Trophoblast cell (in vitro differentiated cells and primary cell): ENCODE results near the gene VAV1.

Experiments
- DNase-seq, 2 donors: peaks; one replicate each; pipeline ENCODE4 v3.0.0-alpha.2; 2016
- H2AFZ ChIP-seq: 2 replicates; pipeline ENCODE4 v1.6.1; 2013; ENCODE audit warnings: low read length, moderate library complexity, mild to moderate bottlenecking; ENCODE audit not compliant: insufficient read depth, poor library complexity
- H2AK5ac ChIP-seq: 2 replicates; pipeline ENCODE4 v1.6.1; 2013; ENCODE audit warnings: mild to moderate bottlenecking, low read length
- H2BK120ac ChIP-seq: 2 replicates; pipeline ENCODE4 v1.6.1; 2013; ENCODE audit warnings: low read length, mild to moderate bottlenecking, moderate library complexity; ENCODE audit not compliant: insufficient read depth, poor library complexity
- H2BK12ac ChIP-seq: 2 replicates; pipeline ENCODE4 v1.6.1; 2013; ENCODE audit warnings: mild to moderate bottlenecking, low read length, moderate library complexity
- H2BK5ac ChIP-seq: 2 replicates; pipeline ENCODE4 v1.6.1; 2013; ENCODE audit warnings: low read length, low read depth, moderate library complexity, mild to moderate bottlenecking; ENCODE audit not compliant: poor library complexity
- H3K14ac ChIP-seq: 2 replicates; pipeline ENCODE4 v1.6.1; 2013; ENCODE audit warnings: mild to moderate bottlenecking, low read length
- H3K18ac ChIP-seq: 2 replicates; pipeline ENCODE4 v1.6.1; 2013; ENCODE audit warnings: mild to moderate bottlenecking, low read length
- H3K23ac ChIP-seq: 2 replicates; pipeline ENCODE4 v1.6.1; 2013; ENCODE audit warnings: low read length
- H3K27ac ChIP-seq: 2 replicates; pipeline ENCODE4 v1.5.1; 2013; ENCODE audit warnings: low read depth, mild to moderate bottlenecking, inconsistent platforms, low read length, moderate library complexity
- H3K27me3 ChIP-seq: 2 replicates; pipeline ENCODE4 v1.6.1; 2013; ENCODE audit warnings: inconsistent platforms, mild to moderate bottlenecking, low read length, moderate library complexity; ENCODE audit not compliant: insufficient read depth
- H3K36me3 ChIP-seq, 2 experiments: 1 replicate in 1 of 2; 2 replicates in 1 of 2; pipeline ENCODE4 v1.6.1; 2013; ENCODE audit warnings: low read length in 2 of 2, mild to moderate bottlenecking in 2 of 2, moderate library complexity in 1 of 2; ENCODE audit not compliant: insufficient read depth in 2 of 2, control insufficient read depth in 1 of 2
- H3K4ac ChIP-seq: 2 replicates; pipeline ENCODE4 v1.6.1; 2013; ENCODE audit warnings: low read depth, mild to moderate bottlenecking, low read length, moderate library complexity
- H3K4me1 ChIP-seq, 2 experiments: 1 replicate in 1 of 2; 2 replicates in 1 of 2; pipeline ENCODE4 v1.6.1; 2013; ENCODE audit warnings: low read length in 2 of 2, mild to moderate bottlenecking in 2 of 2, moderate library complexity in 1 of 2; ENCODE audit not compliant: insufficient read depth in 2 of 2, control insufficient read depth in 1 of 2
- H3K4me2 ChIP-seq: 2 replicates; pipeline ENCODE4 v1.6.1; 2013; ENCODE audit warnings: inconsistent platforms, mild to moderate bottlenecking, low read length, moderate library complexity
- H3K4me3 ChIP-seq: 2 replicates; pipeline ENCODE4 v1.5.1; 2013; ENCODE audit warnings: mild to moderate bottlenecking, low read depth, low read length, inconsistent platforms
- H3K79me1 ChIP-seq: one replicate; pipeline ENCODE4 v1.6.1; 2013; ENCODE audit warnings: low read length
- H3K79me2 ChIP-seq: 2 replicates; pipeline ENCODE4 v1.6.1; 2013; ENCODE audit warnings: low read length, mild to moderate bottlenecking; ENCODE audit not compliant: control insufficient read depth, insufficient read depth, poor library complexity
- H3K9ac ChIP-seq: 2 replicates; pipeline ENCODE4 v1.6.1; 2013; ENCODE audit warnings: mild to moderate bottlenecking, low read length
- H3K9me3 ChIP-seq: 2 replicates; pipeline ENCODE4 v1.6.1; 2013; ENCODE audit warnings: low read depth, mild to moderate bottlenecking, control low read depth, inconsistent platforms, low read length; ENCODE audit not compliant: insufficient read depth
- H4K12ac ChIP-seq: 2 replicates; pipeline ENCODE4 v1.6.1; 2013; ENCODE audit warnings: low read depth, mild to moderate bottlenecking, low read length, moderate library complexity
- H4K8ac ChIP-seq: 2 replicates; pipeline ENCODE4 v1.6.1; 2013; ENCODE audit warnings: low read depth, mild to moderate bottlenecking, low read length, moderate library complexity
- H4K91ac ChIP-seq: one replicate; pipeline ENCODE4 v1.6.1; 2013; ENCODE audit warnings: low read depth, mild to moderate bottlenecking, low read length, moderate library complexity
- WGBS: extraction: QIAGEN DNeasy Blood & Tissue Kit; methylation state at CpG from one replicate; pipeline ENCODE4 v1.1.7; 2013; ENCODE audit warnings: missing lambda C conversion rate; ENCODE audit not compliant: insufficient read length, insufficient coverage; ENCODE audit errors: extremely low coverage; 5-methylcytosine and 5-hydroxymethylcytosine counted together

The VAV1 gene

DNA sequence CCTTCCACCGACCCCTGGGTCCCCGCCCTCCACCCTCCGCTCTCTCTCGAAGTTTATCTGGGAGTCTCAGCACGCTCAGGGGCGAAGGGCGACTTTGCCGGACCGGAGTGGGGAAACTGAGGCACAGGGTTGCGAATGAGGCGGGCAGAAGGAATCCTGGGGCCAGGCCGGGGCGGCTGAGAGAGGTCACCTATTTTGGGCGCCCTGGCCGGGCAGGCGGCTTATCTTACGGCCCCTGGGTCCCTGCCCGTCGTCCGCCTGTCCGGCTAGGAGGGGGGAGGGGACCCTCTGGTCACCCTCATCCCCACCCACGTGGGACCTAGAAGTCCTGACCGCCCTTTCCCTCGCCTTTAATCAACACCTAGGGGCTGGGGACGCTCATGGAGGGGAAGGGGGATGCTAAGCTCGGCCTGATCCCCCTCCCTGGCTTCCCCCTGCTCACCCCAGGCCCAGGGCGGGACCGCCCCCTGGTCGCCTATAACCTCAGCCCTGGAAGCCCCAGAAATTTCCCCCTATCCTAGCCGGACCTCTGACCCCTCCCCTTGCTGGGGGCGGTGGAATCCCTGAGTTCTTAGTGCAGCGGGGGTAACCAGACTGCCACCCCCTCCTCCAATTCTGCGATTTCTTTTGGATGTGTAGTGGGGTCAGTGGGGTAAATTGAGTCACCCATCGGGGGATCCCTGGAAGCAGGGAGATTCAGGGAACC is 32.5 kb upstream of the VAV1 start:
- H2AK5ac ChIP-seq = peak overlapping the region; percentile 94
- peak overlapping the region; percentile 95 for H4K91ac ChIP-seq
- WGBS = no CpG with 5 or more reads among the region's 34 CpGs
- peak overlapping the region; percentile 94 for H3K4me3 ChIP-seq
- peaks cover 23% of the 10 kb centered on the region for H3K79me2 ChIP-seq
- peak overlapping the region; percentile 83 for H3K27ac ChIP-seq
- peaks cover 53% of the 10 kb centered on the region for H3K79me1 ChIP-seq
- H3K4me2 ChIP-seq = peak overlapping the region; percentile 80
- H3K9ac ChIP-seq = peak overlapping the region; percentile 94
- peak overlapping the region; percentile 98 for H3K4ac ChIP-seq
- H3K14ac ChIP-seq = peak overlapping the region; percentile 74
- H3K4me1 ChIP-seq = peaks cover 49 to 51% of the 10 kb centered on the region in 2 experiments
- H2BK5ac ChIP-seq = peak overlapping the region; percentile 95
- peak overlapping the region; percentile 87 for H2BK12ac ChIP-seq
- H3K9me3 ChIP-seq = no peaks in the 10 kb centered on the region
- peaks cover 21 to 24% of the 10 kb centered on the region in 2 experiments for H3K36me3 ChIP-seq
- DNase-seq = peak; percentile 60 to 69
- peak overlapping the region; percentile 97 for H3K18ac ChIP-seq
- H2BK120ac ChIP-seq = peak overlapping the region; percentile 86
- peak overlapping the region; percentile 55 for H2AFZ ChIP-seq
- H4K12ac ChIP-seq = peak overlapping the region; percentile 80
- no peaks in the 10 kb centered on the region for H3K27me3 ChIP-seq
- peak overlapping the region; percentile 75 for H4K8ac ChIP-seq
- no peak overlapping the region for H3K23ac ChIP-seq

GRCh38 chr19:6740589-6741343 is 31.7 kb upstream of the VAV1 start:
- peak overlapping the region; percentile 76 for H4K8ac ChIP-seq
- H3K36me3 ChIP-seq = peaks cover 25 to 28% of the 10 kb centered on the region in 2 experiments
- H2AK5ac ChIP-seq = peak overlapping the region; percentile 94
- H3K4ac ChIP-seq = peak overlapping the region; percentile 98
- H3K4me1 ChIP-seq = peaks cover 44 to 46% of the 10 kb centered on the region in 2 experiments
- H3K14ac ChIP-seq = peak overlapping the region; percentile 77
- no peaks in the 10 kb centered on the region for H3K9me3 ChIP-seq
- H4K91ac ChIP-seq = peak overlapping the region; percentile 95
- H3K79me1 ChIP-seq = peaks cover 53% of the 10 kb centered on the region
- peak overlapping the region; percentile 55 for H2AFZ ChIP-seq
- no CpG with 5 or more reads among the region's 46 CpGs for WGBS
- peak overlapping the region; percentile 94 for H3K4me3 ChIP-seq
- H3K27me3 ChIP-seq = no peaks in the 10 kb centered on the region
- H4K12ac ChIP-seq = peak overlapping the region; percentile 79
- H3K18ac ChIP-seq = peak overlapping the region; percentile 97
- H2BK5ac ChIP-seq = peak overlapping the region; percentile 95
- peak overlapping the region; percentile 86 for H2BK120ac ChIP-seq
- no peak overlapping the region for H3K23ac ChIP-seq
- peak overlapping the region; percentile 83 for H3K27ac ChIP-seq
- peak; percentile 19 to 34 for DNase-seq
- H3K79me2 ChIP-seq = peaks cover 23% of the 10 kb centered on the region
- H2BK12ac ChIP-seq = peak overlapping the region; percentile 60
- peak overlapping the region; percentile 80 for H3K4me2 ChIP-seq
- H3K9ac ChIP-seq = peak overlapping the region; percentile 94

- H2AFZ ChIP-seq = no peak overlapping the region
- H3K4me3 ChIP-seq = no peak overlapping the region
- no peak overlapping the region for H2AK5ac ChIP-seq
- H2BK5ac ChIP-seq = peak overlapping the region; percentile 61
- H3K4me1 ChIP-seq = peaks cover 38 to 39% of the 10 kb centered on the region in 2 experiments
- H3K9me3 ChIP-seq = peaks cover 2% of the 10 kb centered on the region
- no peak overlapping the region for H4K8ac ChIP-seq
- H3K18ac ChIP-seq = peak overlapping the region; percentile 63
- peaks cover 44% of the 10 kb centered on the region for H3K79me1 ChIP-seq
- peak overlapping the region; percentile 3 for H3K4me2 ChIP-seq
- no peaks in the 10 kb centered on the region for H3K27me3 ChIP-seq
- no peak overlapping the region for H3K23ac ChIP-seq
- peak overlapping the region; percentile 65 for H3K27ac ChIP-seq
- H4K12ac ChIP-seq = no peak overlapping the region
- peaks cover 40 to 43% of the 10 kb centered on the region in 2 experiments for H3K36me3 ChIP-seq
- peak overlapping the region; percentile 51 for H2BK12ac ChIP-seq
- no CpG with 5 or more reads among the region's 7 CpGs for WGBS
- H3K9ac ChIP-seq = no peak overlapping the region
- H3K4ac ChIP-seq = no peak overlapping the region
- no peak overlapping the region for H3K14ac ChIP-seq
- peak; percentile 46 to 67 for DNase-seq
- H2BK120ac ChIP-seq = no peak overlapping the region
- no peak overlapping the region for H4K91ac ChIP-seq
- peaks cover 21% of the 10 kb centered on the region for H3K79me2 ChIP-seq
Observed at GRCh38 chr19:6743066-6743465, 29.4 kb upstream of the VAV1 start.

- Histone ChIP-seq H3K79me2 (peaks cover 21% of the 10 kb centered on the region), H2BK12ac (no peak overlapping the region), H2BK120ac (peak overlapping the region; percentile 13), H3K27ac (peak overlapping the region; percentile 65), H3K18ac (peak overlapping the region; percentile 67), H3K36me3 (peaks cover 43 to 48% of the 10 kb centered on the region in 2 experiments), H3K14ac (peak overlapping the region; percentile 63), H3K79me1 (peaks cover 36% of the 10 kb centered on the region), H3K23ac (no peak overlapping the region), H4K8ac (no peak overlapping the region), H3K4me3 (no peak overlapping the region), H3K4me2 (peak overlapping the region; percentile 19), H2BK5ac (peak overlapping the region; percentile 2), H2AK5ac (no peak overlapping the region), H4K12ac (peak overlapping the region; percentile 16), H3K9ac (peak overlapping the region; percentile 35), H3K9me3 (peaks cover 2% of the 10 kb centered on the region), H4K91ac (peak overlapping the region; percentile 56), H3K4me1 (peaks cover 31 to 32% of the 10 kb centered on the region in 2 experiments), H3K27me3 (no peaks in the 10 kb centered on the region), H3K4ac (peak overlapping the region; percentile 53), H2AFZ (peak overlapping the region; percentile 35)
- WGBS = no CpG with 5 or more reads among the region's 15 CpGs
- DNase-seq = no peak
Observed at GRCh38 chr19:6743714-6744380, 28.7 kb upstream of the VAV1 start.
